NCI-H510A (cell line): ENCODE data around the gene TMEM89.

ENCODE experiments used
- DNase-seq: peaks from one replicate; lab custom pipeline; 2025; lab: John Stamatoyannopoulos, UW

Gene TMEM89

GRCh38 chr3:48641396-48641795, 19.8 kb upstream of the TMEM89 start:
- no peak for DNase-seq

GRCh38 chr3:48639944-48640606, 18.5 kb upstream of the TMEM89 start:
- no peak for DNase-seq

- DNase-seq, result no peak
These were observed 15.7 kb upstream of the TMEM89 start for GRCh38 chr3:48637305-48637704.

- DNase-seq, result no peak
These were observed 14.6 kb upstream of the TMEM89 start for GRCh38 chr3:48636149-48636655.

GRCh38 chr3:48635222-48636021, 13.9 kb upstream of the TMEM89 start, which contains the start of gene SLC26A6:
TSS of gene SLC26A6 (minus strand) at chr3:48635461. CDS start at chr3:48635393, 68 bp downstream.
- DNase-seq, result peak; percentile 85

- DNase-seq, result no peak
These were observed 13.2 kb upstream of the TMEM89 start for GRCh38 chr3:48634661-48635221.

- DNase-seq, result no peak
These were observed 12.2 kb upstream of the TMEM89 start for GRCh38 chr3:48633743-48634142.

- DNase-seq, result no peak
These were observed 11.7 kb upstream of the TMEM89 start for GRCh38 chr3:48633256-48633655.

GRCh38 chr3:48631516-48632448, 10.2 kb upstream of the TMEM89 start:
- no peak for DNase-seq

GRCh38 chr3:48630833-48631232, 9.3 kb upstream of the TMEM89 start:
- no peak for DNase-seq

GRCh38 chr3:48630407-48630806, 8.8 kb upstream of the TMEM89 start:
- no peak for DNase-seq

- DNase-seq, result no peak
These were observed 8.3 kb upstream of the TMEM89 start for GRCh38 chr3:48629894-48630293.

- no peak for DNase-seq
These were observed 6.9 kb upstream of the TMEM89 start for GRCh38 chr3:48628277-48629017.

GRCh38 chr3:48625600-48625999, 4.0 kb upstream of the TMEM89 start:
- no peak for DNase-seq

GRCh38 chr3:48624767-48625166, 3.2 kb upstream of the TMEM89 start:
- no peak for DNase-seq

GRCh38 chr3:48623851-48624547, 2.4 kb upstream of the TMEM89 start:
- peak; percentile 63 for DNase-seq

GRCh38 chr3:48619541-48620524, 1.7 kb downstream of the TMEM89 start:
- DNase-seq, result no peak

- no peak for DNase-seq
These were observed 4.0 kb downstream of the TMEM89 start for GRCh38 chr3:48617559-48617958.

GRCh38 chr3:48614044-48614443, 7.5 kb downstream of the TMEM89 start:
- no peak for DNase-seq
